ENCODE measurements around the gene ZNF532. TPM values are rescaled to one million over a fixed set of nuclear protein-coding genes. Genes with fewer than 3 reads are reported as not detected.

ZNF532 gene
- total and polyA plus RNA-seq, 8 donors, result 56.2 to 153 (median 142) TPM

- H3K36me3 ChIP-seq, result no peaks in the 10 kb centered on the region
- DNase-seq (no peak), ATAC-seq (no peak)
- no peak overlapping the region for H3K4me3 ChIP-seq
- no peak for TF ChIP-seq CTCF (IDR thresholded peaks at IDR 0.05)
- no peaks in the 10 kb centered on the region for H3K4me1 ChIP-seq
- intact Hi-C loops (cut with DNase I), result no loop called here
- no peak overlapping the region for H3K27ac ChIP-seq
- H3K9me3 ChIP-seq, result no peaks in the 10 kb centered on the region
- no peaks in the 10 kb centered on the region for H3K27me3 ChIP-seq
Measured at GRCh38 chr18:59035591-59035990, 170.9 kb downstream of the ZNF532 start.

Other genes with a start within 250 kb of the ZNF532 start
- 1 to 10 TPM in 1 of 2 donors, under 1 TPM in 1; 0.60 to 1.2 TPM for gene ALPK2, start 235.8 kb upstream of the ZNF532 start, total RNA-seq
- under 1 TPM; 0.03 to 0.45 (median 0.28) TPM for gene ALPK2, start 235.8 kb upstream of the ZNF532 start, polyA plus RNA-seq (ENCODE audit: insufficient read length in 6 of 6)
- 10 to 100 TPM; 17.1 to 23.0 TPM for gene MALT1, start 193.4 kb upstream of the ZNF532 start, total RNA-seq
- gene MALT1, start 193.4 kb upstream of the ZNF532 start, polyA plus RNA-seq (ENCODE audit: insufficient read length in 6 of 6), result 10 to 100 TPM; 19.9 to 31.4 (median 22.9) TPM

Measured in left lung (tissue), 10 donors.